Suprapubic skin (tissue), 4 donors: ENCODE measurements around the gene QRFPR. TPM values are rescaled to one million over a fixed set of nuclear protein-coding genes. Genes with fewer than 3 reads are reported as not detected.

Experiments
- DNase-seq, 2 donors: peaks; one replicate each; pipeline ENCODE4 v3.0.0-alpha.2; 2019; ENCODE audit warnings: low spot score in 2 of 2
- H3K27ac ChIP-seq: fragments of 200-600 bp; sonication (generic); one replicate; pipeline ENCODE4 v1.5.1; 2019
- H3K27me3 ChIP-seq: fragments of 200-600 bp; sonication (generic); one replicate; pipeline ENCODE4 v1.5.1; 2019
- H3K36me3 ChIP-seq: fragments of 200-600 bp; sonication (generic); one replicate; pipeline ENCODE4 v1.5.1; 2019
- H3K4me1 ChIP-seq: fragments of 200-600 bp; sonication (generic); one replicate; pipeline ENCODE4 v1.5.1; 2019
- H3K4me3 ChIP-seq: fragments of 200-600 bp; sonication (generic); one replicate; pipeline ENCODE4 v1.5.1; 2019; ENCODE audit warnings: mild to moderate bottlenecking
- H3K9me3 ChIP-seq: fragments of 200-600 bp; sonication (generic); one replicate; pipeline ENCODE4 v1.5.1; 2019
- EP300 ChIP-seq: sonication (generic); formaldehyde crosslinking; IDR thresholded peaks from one replicate; pipeline ENCODE4 v1.6.1; 2017; ENCODE audit warnings: antibody characterized with exemption
- POLR2A ChIP-seq, 2 donors: fragments of 450-650 bp; IDR thresholded peaks; one replicate each; pipeline ENCODE4 v1.6.1; 2017; ENCODE audit warnings: antibody characterized with exemption in 2 of 2, mild to moderate bottlenecking in 2 of 2, moderate library complexity in 2 of 2
- POLR2AphosphoS5 ChIP-seq, 3 donors: sonication (generic); formaldehyde crosslinking; IDR thresholded peaks; one replicate each; pipeline ENCODE4 v1.6.1; 2017; ENCODE audit warnings: antibody characterized with exemption in 3 of 3
- WGBS: methylation state at CpG from one replicate; pipeline ENCODE4 v1.1.5; 2018; 5-methylcytosine and 5-hydroxymethylcytosine counted together
- total RNA-seq, 4 donors: library from RNA; depleted of rRNA; stranded (reverse); fragments of >200 nt; gene quantifications; one replicate each; pipeline ENCODE4 v1.1.0, GENCODE V29; 2016
- TF ChIP-seq, protein P1 (sequence below), 2 donors: fragments of 200-600 bp in 1 of 2; fragments of 450-650 bp in 1 of 2; sonication (generic) in 1 of 2; IDR thresholded peaks; one replicate each; pipeline ENCODE4 v1.5.1; 2016 to 2019; ENCODE audit warnings: antibody characterized with exemption in 2 of 2, mild to moderate bottlenecking in 1 of 2, moderate library complexity in 1 of 2

Gene QRFPR
- total RNA-seq, 4 donors from 2014 or later = not detected

DNA sequence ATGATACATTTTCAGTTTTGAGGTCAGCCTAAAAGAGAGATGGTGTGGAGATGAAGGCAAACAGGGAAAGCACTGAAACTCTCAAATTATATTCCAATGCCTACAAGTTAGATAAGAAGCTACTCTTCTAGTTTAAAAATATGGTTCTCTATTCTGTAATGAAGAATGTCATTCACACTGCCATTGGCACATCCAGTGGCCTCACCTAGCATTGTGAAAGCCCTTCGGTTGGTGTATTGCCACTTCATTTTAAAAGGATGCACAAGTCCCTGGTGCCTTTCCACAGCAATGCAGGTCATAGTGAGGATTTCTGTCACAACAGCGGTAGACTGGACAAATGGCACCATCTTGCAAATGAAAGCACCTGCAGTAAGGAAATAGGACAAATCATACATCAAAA, 40.6 kb downstream of the QRFPR start:
- no peak for TF ChIP-seq POLR2AphosphoS5 (IDR thresholded peaks at IDR 0.05)
- TF ChIP-seq POLR2A (IDR thresholded peaks at IDR 0.05) = no peak
- no peak for DNase-seq
- no peaks in the 10 kb centered on the region for H3K4me1 ChIP-seq
- WGBS = 85% methylated on average over 2 of the region's 2 CpGs
- H3K9me3 ChIP-seq = no peaks in the 10 kb centered on the region
- H3K4me3 ChIP-seq = no peak overlapping the region
- H3K27me3 ChIP-seq = no peaks in the 10 kb centered on the region
- H3K27ac ChIP-seq = no peak overlapping the region
- H3K36me3 ChIP-seq = no peaks in the 10 kb centered on the region

DNA sequence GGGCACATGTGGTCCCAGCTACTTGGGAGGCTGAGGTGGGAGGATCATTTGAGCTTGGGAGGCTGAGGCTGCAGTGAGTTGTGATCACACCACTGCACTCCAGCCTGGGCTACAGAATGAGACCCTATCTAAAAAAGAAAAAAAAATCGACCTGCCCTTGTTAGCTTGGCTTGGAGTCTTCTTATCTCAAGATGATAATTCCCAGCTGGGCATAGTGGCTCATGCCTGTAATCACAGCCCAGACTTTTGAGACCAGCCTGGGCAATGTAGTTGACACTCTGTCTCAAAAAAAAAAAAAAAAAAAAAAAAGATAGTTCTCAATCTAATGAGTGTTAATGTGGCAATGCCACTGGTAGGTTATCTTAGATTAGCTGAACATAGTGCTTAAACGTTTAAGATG, 41.0 kb downstream of the QRFPR start:
- DNase-seq = no peak
- 48% methylated on average over 2 of the region's 2 CpGs for WGBS
- Histone ChIP-seq H3K36me3 (no peaks in the 10 kb centered on the region), H3K9me3 (no peaks in the 10 kb centered on the region), H3K4me3 (no peak overlapping the region), H3K27ac (no peak overlapping the region), H3K4me1 (no peaks in the 10 kb centered on the region), H3K27me3 (no peaks in the 10 kb centered on the region)
- TF ChIP-seq, protein P1, sequence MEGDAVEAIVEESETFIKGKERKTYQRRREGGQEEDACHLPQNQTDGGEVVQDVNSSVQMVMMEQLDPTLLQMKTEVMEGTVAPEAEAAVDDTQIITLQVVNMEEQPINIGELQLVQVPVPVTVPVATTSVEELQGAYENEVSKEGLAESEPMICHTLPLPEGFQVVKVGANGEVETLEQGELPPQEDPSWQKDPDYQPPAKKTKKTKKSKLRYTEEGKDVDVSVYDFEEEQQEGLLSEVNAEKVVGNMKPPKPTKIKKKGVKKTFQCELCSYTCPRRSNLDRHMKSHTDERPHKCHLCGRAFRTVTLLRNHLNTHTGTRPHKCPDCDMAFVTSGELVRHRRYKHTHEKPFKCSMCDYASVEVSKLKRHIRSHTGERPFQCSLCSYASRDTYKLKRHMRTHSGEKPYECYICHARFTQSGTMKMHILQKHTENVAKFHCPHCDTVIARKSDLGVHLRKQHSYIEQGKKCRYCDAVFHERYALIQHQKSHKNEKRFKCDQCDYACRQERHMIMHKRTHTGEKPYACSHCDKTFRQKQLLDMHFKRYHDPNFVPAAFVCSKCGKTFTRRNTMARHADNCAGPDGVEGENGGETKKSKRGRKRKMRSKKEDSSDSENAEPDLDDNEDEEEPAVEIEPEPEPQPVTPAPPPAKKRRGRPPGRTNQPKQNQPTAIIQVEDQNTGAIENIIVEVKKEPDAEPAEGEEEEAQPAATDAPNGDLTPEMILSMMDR (IDR thresholded peaks at IDR 0.05) = no peak
- TF ChIP-seq POLR2AphosphoS5 (IDR thresholded peaks at IDR 0.05) = no peak
- no peak for TF ChIP-seq POLR2A (IDR thresholded peaks at IDR 0.05)
- TF ChIP-seq EP300 = no peak

- H3K4me3 ChIP-seq = no peak overlapping the region
- H3K27me3 ChIP-seq = no peaks in the 10 kb centered on the region
- H3K9me3 ChIP-seq = no peaks in the 10 kb centered on the region
- WGBS = 43% methylated on average over 2 of the region's 2 CpGs
- H3K36me3 ChIP-seq = no peaks in the 10 kb centered on the region
- H3K27ac ChIP-seq = no peak overlapping the region
- DNase-seq = no peak
- no peak for TF ChIP-seq POLR2AphosphoS5 (IDR thresholded peaks at IDR 0.05)
- H3K4me1 ChIP-seq = no peaks in the 10 kb centered on the region
Measured at GRCh38 chr4:121339307-121339706, 41.5 kb downstream of the QRFPR start.

DNA sequence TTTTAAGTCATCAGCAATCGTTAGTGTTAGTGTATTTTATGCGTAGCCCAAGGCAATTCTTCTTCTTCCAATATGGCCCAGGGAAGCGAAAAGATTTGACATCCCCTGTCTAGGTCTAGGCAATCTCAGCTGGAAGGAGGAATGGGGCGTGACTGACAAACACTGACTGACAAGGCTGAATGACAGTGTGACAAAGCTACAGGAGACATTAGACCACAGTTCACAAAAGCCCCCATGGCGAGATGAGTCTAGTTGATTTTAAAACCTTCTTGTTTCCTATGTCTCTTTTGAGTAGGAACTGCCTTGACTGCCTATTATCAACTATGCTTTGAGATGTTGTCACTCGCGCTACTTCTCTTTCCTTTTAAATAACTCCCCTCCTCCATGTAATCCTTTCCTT, 42.3 kb downstream of the QRFPR start:
- no peak for DNase-seq

DNA sequence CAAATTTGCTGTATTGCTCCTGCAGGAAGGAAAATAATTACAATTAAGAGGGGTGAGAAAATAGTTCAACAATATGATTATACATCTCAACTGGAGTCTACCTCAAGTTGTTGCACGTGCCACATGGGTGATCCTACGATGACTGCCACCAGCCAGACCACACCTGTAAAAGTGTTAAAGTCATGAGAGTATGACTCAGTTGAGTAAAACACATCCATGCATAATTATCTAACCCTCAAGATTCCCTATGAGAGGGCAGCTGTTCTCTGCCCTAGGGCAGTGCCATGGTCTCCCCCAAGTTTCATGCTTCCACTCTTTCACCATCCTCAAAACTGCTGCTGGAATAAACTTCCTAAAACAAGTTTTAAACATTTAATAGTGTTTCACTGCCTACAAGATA, 44.1 kb downstream of the QRFPR start:
- no peak overlapping the region for H3K4me3 ChIP-seq
- TF ChIP-seq, protein P1 (IDR thresholded peaks at IDR 0.05) = no peak
- TF ChIP-seq POLR2AphosphoS5 (IDR thresholded peaks at IDR 0.05) = no peak
- no peak for TF ChIP-seq POLR2A (IDR thresholded peaks at IDR 0.05)
- no peak for TF ChIP-seq EP300
- 86% methylated on average over 2 of the region's 2 CpGs for WGBS
- H3K4me1 ChIP-seq = no peaks in the 10 kb centered on the region
- H3K27ac ChIP-seq = no peak overlapping the region
- no peak for DNase-seq
- H3K9me3 ChIP-seq = no peaks in the 10 kb centered on the region
- H3K27me3 ChIP-seq = no peaks in the 10 kb centered on the region
- H3K36me3 ChIP-seq = no peaks in the 10 kb centered on the region

More for the DNA sequence above, 42.3 kb downstream of the QRFPR start:
- no peaks in the 10 kb centered on the region for H3K36me3 ChIP-seq
- H3K4me3 ChIP-seq = no peak overlapping the region
- H3K4me1 ChIP-seq = no peaks in the 10 kb centered on the region
- no peaks in the 10 kb centered on the region for H3K9me3 ChIP-seq
- TF ChIP-seq, protein P1 (IDR thresholded peaks at IDR 0.05) = no peak
- TF ChIP-seq POLR2AphosphoS5 (IDR thresholded peaks at IDR 0.05) = no peak
- no peak for TF ChIP-seq POLR2A (IDR thresholded peaks at IDR 0.05)
- no peak for TF ChIP-seq EP300
- H3K27ac ChIP-seq = no peak overlapping the region
- no peaks in the 10 kb centered on the region for H3K27me3 ChIP-seq
- WGBS = 87% methylated on average over 7 of the region's 7 CpGs

DNA sequence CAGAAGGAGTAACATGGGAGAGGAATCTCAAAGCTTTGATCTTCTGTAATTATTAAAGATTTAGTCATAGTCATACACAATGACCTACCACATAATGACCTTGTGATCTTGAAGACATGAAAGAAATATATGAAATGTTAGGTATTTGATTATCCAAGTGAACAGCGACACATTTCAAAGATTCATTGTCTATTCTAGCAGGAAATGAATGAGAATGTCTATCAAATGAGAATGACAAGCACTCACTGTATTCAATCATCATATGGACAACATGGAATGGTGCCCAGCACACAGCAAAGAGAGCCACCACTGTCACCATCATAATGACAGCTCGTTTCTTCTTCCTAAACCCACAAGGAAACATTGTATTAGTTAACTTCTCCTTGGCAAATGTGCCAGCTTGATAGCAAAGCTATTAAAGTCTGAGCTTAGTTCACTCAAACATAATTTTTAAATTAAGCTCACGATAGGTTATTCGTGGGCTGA, 50.6 kb downstream of the QRFPR start:
- Histone ChIP-seq H3K27me3 (no peaks in the 10 kb centered on the region), H3K36me3 (no peaks in the 10 kb centered on the region), H3K9me3 (no peaks in the 10 kb centered on the region), H3K4me3 (no peak overlapping the region), H3K4me1 (no peaks in the 10 kb centered on the region), H3K27ac (no peak overlapping the region)
- TF ChIP-seq POLR2AphosphoS5 (IDR thresholded peaks at IDR 0.05) = no peak
- WGBS = 56% methylated on average over 4 of the region's 4 CpGs
- DNase-seq = no peak

DNA sequence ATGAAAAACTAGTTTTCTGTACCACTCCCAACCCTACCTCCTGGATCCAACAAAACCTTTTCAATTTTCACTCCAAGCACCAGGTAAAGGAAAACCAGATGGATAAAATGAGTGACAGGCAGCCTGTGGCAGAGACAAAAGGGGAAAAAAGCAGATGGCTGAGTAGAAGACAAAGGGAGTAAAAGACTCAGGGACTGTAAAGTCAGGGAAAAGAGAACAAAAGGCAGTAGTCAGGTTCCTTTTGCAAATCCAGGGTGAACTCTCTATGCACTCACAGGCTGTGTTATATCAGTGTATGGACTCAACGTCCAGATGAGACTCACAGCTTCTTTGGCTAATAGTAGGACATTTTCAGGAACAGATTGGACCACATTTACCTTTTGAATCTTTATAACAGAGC, 54.2 kb downstream of the QRFPR start:
- Histone ChIP-seq H3K27ac (no peak overlapping the region), H3K4me3 (no peak overlapping the region), H3K36me3 (no peaks in the 10 kb centered on the region), H3K4me1 (no peaks in the 10 kb centered on the region), H3K27me3 (no peaks in the 10 kb centered on the region), H3K9me3 (no peaks in the 10 kb centered on the region)
- no peak for DNase-seq
- WGBS = 53% methylated on average over 1 of the region's 1 CpG
- TF ChIP-seq EP300 (no peak), POLR2A (IDR thresholded peaks at IDR 0.05) (no peak), POLR2AphosphoS5 (IDR thresholded peaks at IDR 0.05) (no peak)
- TF ChIP-seq, protein P1 (IDR thresholded peaks at IDR 0.05) = no peak
